Omental fat pad (tissue), 4 donors: ENCODE results near the gene POU4F2. TPM values are rescaled to one million over a fixed set of nuclear protein-coding genes. Genes with fewer than 3 reads are reported as not detected.

Experiments
- ATAC-seq: fragments of 150-250 bp; one replicate; pipeline ENCODE4 v1.9.1; 2016; ENCODE audit warnings: mild to moderate bottlenecking, moderate library complexity; ENCODE audit not compliant: low FRiP score
- DNase-seq: peaks from one replicate; pipeline ENCODE4 v3.0.0-alpha.2; 2019; ENCODE audit warnings: low spot score
- total RNA-seq, 4 donors: library from RNA; depleted of rRNA; stranded (reverse); fragments of >200 nt; gene quantifications; one replicate each; pipeline ENCODE4 v1.1.0, GENCODE V29; 2016
- TF ChIP-seq, protein P1 (sequence below), 3 donors: fragments of 450-650 bp; IDR thresholded peaks; one replicate each; pipeline ENCODE4 v1.5.1; 2016 to 2017; ENCODE audit warnings: antibody characterized with exemption in 3 of 3, mild to moderate bottlenecking in 3 of 3, moderate library complexity in 2 of 3

Gene POU4F2
- total RNA-seq, 4 donors from 2014 or later = not detected

GRCh38 chr4:146637621-146638332 is 916 bp upstream of the POU4F2 start:
- DNase-seq = no peak
- no peak for ATAC-seq
- TF ChIP-seq, protein P1, sequence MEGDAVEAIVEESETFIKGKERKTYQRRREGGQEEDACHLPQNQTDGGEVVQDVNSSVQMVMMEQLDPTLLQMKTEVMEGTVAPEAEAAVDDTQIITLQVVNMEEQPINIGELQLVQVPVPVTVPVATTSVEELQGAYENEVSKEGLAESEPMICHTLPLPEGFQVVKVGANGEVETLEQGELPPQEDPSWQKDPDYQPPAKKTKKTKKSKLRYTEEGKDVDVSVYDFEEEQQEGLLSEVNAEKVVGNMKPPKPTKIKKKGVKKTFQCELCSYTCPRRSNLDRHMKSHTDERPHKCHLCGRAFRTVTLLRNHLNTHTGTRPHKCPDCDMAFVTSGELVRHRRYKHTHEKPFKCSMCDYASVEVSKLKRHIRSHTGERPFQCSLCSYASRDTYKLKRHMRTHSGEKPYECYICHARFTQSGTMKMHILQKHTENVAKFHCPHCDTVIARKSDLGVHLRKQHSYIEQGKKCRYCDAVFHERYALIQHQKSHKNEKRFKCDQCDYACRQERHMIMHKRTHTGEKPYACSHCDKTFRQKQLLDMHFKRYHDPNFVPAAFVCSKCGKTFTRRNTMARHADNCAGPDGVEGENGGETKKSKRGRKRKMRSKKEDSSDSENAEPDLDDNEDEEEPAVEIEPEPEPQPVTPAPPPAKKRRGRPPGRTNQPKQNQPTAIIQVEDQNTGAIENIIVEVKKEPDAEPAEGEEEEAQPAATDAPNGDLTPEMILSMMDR (IDR thresholded peaks at IDR 0.05) = no peak

- no peak for ATAC-seq
- no peak for DNase-seq
- TF ChIP-seq, protein P1 (IDR thresholded peaks at IDR 0.05) = no peak
Measured at GRCh38 chr4:146638333-146638785, 334 bp upstream of the POU4F2 start.

DNA sequence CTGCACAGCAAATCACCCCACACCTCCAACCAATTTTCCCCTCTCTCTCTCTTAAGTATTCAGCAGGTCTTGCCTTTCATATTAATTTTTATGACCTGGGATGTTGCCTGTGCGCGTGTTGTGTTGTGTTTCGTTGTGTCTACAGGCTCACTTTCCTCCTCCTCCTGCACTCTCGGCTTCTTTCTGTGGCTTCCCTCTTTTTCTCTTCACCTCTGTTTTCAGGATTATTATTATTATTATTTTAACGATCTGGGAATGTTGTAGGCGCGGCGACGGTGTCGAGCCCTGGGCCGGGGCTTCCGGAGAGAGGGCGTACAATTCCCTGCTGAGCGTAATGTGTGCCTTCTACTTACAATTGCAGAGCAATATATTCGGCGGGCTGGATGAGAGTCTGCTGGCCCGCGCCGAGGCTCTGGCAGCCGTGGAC is 826 bp downstream of the POU4F2 start:
- TF ChIP-seq, protein P1 (IDR thresholded peaks at IDR 0.05) = no peak
- ATAC-seq (no peak), DNase-seq (no peak)

- ATAC-seq (no peak), DNase-seq (no peak)
- TF ChIP-seq, protein P1 (IDR thresholded peaks at IDR 0.05) = no peak
Measured at GRCh38 chr4:146640021-146640464, 1.4 kb downstream of the POU4F2 start.

GRCh38 chr4:146640465-146641061 is 1.9 kb downstream of the POU4F2 start:
- TF ChIP-seq, protein P1 (IDR thresholded peaks at IDR 0.05) = no peak
- ATAC-seq (no peak), DNase-seq (no peak)

- TF ChIP-seq, protein P1 (IDR thresholded peaks at IDR 0.05) = no peak
- no peak for DNase-seq
- ATAC-seq = no peak
Measured at GRCh38 chr4:146641762-146642161, 3.1 kb downstream of the POU4F2 start.
